ENCODE data around the gene CTXND2.

Gene CTXND2

GRCh38 chr1:150902751-150903150 is 15.8 kb downstream of the CTXND2 start:
- TF ChIP-seq CTCF (IDR thresholded peaks at IDR 0.05; ENCODE audit: unreplicated experiment in 3 of 3) = no peak
- H3K4me3 Mint-ChIP-seq = no peak overlapping the region
- no peak overlapping the region for H3K27ac Mint-ChIP-seq
- no peaks in the 10 kb centered on the region for H3K36me3 Mint-ChIP-seq (ENCODE audit: low read depth)
- no peaks in the 10 kb centered on the region for H3K27me3 Mint-ChIP-seq (ENCODE audit: low read depth)
- no peaks in the 10 kb centered on the region for H3K9me3 Mint-ChIP-seq
- no peaks in the 10 kb centered on the region for H3K4me1 Mint-ChIP-seq

- no peak overlapping the region for H3K4me3 Mint-ChIP-seq
- H3K27ac Mint-ChIP-seq = no peak overlapping the region
- no peaks in the 10 kb centered on the region for H3K27me3 Mint-ChIP-seq (ENCODE audit: low read depth)
- no peak for TF ChIP-seq CTCF (IDR thresholded peaks at IDR 0.05; ENCODE audit: unreplicated experiment in 3 of 3)
- H3K36me3 Mint-ChIP-seq (ENCODE audit: low read depth) = no peaks in the 10 kb centered on the region
- H3K9me3 Mint-ChIP-seq = peaks cover 3% of the 10 kb centered on the region
- no peaks in the 10 kb centered on the region for H3K4me1 Mint-ChIP-seq
Observed at GRCh38 chr1:150905301-150905700, 18.4 kb downstream of the CTXND2 start.

- Mint-ChIP-seq H3K4me3 (no peak overlapping the region), H3K36me3 (ENCODE audit: low read depth) (no peaks in the 10 kb centered on the region), H3K27ac (no peak overlapping the region), H3K27me3 (ENCODE audit: low read depth) (no peaks in the 10 kb centered on the region), H3K9me3 (peaks cover 3% of the 10 kb centered on the region), H3K4me1 (no peaks in the 10 kb centered on the region)
- TF ChIP-seq CTCF (IDR thresholded peaks at IDR 0.05; ENCODE audit: unreplicated experiment in 3 of 3) = no peak
Observed at GRCh38 chr1:150906329-150906728, 19.4 kb downstream of the CTXND2 start.

GRCh38 chr1:150906813-150907212 is 19.9 kb downstream of the CTXND2 start:
- Mint-ChIP-seq H3K36me3 (ENCODE audit: low read depth) (no peaks in the 10 kb centered on the region), H3K4me1 (no peaks in the 10 kb centered on the region), H3K9me3 (peaks cover 3% of the 10 kb centered on the region), H3K27me3 (ENCODE audit: low read depth) (no peaks in the 10 kb centered on the region), H3K4me3 (no peak overlapping the region), H3K27ac (no peak overlapping the region)
- no peak for TF ChIP-seq CTCF (IDR thresholded peaks at IDR 0.05; ENCODE audit: unreplicated experiment in 3 of 3)

GRCh38 chr1:150909585-150910180 is 22.7 kb downstream of the CTXND2 start:
- Mint-ChIP-seq H3K9me3 (peaks cover 3% of the 10 kb centered on the region), H3K27ac (no peak overlapping the region), H3K36me3 (ENCODE audit: low read depth) (no peaks in the 10 kb centered on the region), H3K4me1 (no peaks in the 10 kb centered on the region), H3K27me3 (ENCODE audit: low read depth) (no peaks in the 10 kb centered on the region), H3K4me3 (no peak overlapping the region)
- TF ChIP-seq CTCF (IDR thresholded peaks at IDR 0.05; ENCODE audit: unreplicated experiment in 3 of 3) = no peak

- Mint-ChIP-seq H3K4me3 (no peak overlapping the region), H3K9me3 (peaks cover 3% of the 10 kb centered on the region), H3K36me3 (ENCODE audit: low read depth) (no peaks in the 10 kb centered on the region), H3K27ac (no peak overlapping the region), H3K4me1 (no peaks in the 10 kb centered on the region), H3K27me3 (ENCODE audit: low read depth) (no peaks in the 10 kb centered on the region)
- TF ChIP-seq CTCF (IDR thresholded peaks at IDR 0.05; ENCODE audit: unreplicated experiment in 3 of 3) = no peak
Observed at GRCh38 chr1:150912623-150913022, 25.7 kb downstream of the CTXND2 start.

Measured in nephron (organoid).